Liver (tissue), 9 donors: Measurements from ENCODE around the gene CELF4. TPM values are rescaled to one million over a fixed set of nuclear protein-coding genes. Genes with fewer than 3 reads are reported as not detected.

Source experiments
- DNase-seq: peaks from one replicate; pipeline ENCODE4 v3.0.0-alpha.2; 2017; ENCODE audit warnings: low spot score
- H3K27ac ChIP-seq, 2 donors: one replicate each; pipeline ENCODE4 v1.7.0; 2013; ENCODE audit warnings: inconsistent platforms in 2 of 2, low read length in 2 of 2, control low read depth in 1 of 2, low read depth in 1 of 2, mild to moderate bottlenecking in 1 of 2
- H3K27me3 ChIP-seq, 4 donors: one replicate each; pipeline versions ENCODE4 v1.6.1 to v1.7.0; 2013; ENCODE audit warnings: low read length in 3 of 4, inconsistent platforms in 1 of 4, mild to moderate bottlenecking in 1 of 4, moderate library complexity in 1 of 4; ENCODE audit not compliant: control insufficient read depth in 4 of 4, insufficient read depth in 4 of 4
- H3K36me3 ChIP-seq, 4 donors: one replicate each; pipeline versions ENCODE4 v1.6.1 to v1.7.0; 2013; ENCODE audit warnings: low read length in 3 of 4, mild to moderate bottlenecking in 3 of 4, low read depth in 1 of 4, moderate library complexity in 1 of 4; ENCODE audit not compliant: control insufficient read depth in 4 of 4, insufficient read depth in 3 of 4
- H3K4me1 ChIP-seq, 4 donors: one replicate each; pipeline versions ENCODE4 v1.6.1 to v1.7.0; 2013; ENCODE audit warnings: low read length in 3 of 4, mild to moderate bottlenecking in 3 of 4, moderate library complexity in 1 of 4; ENCODE audit not compliant: control insufficient read depth in 4 of 4, insufficient read depth in 4 of 4
- H3K4me3 ChIP-seq, 3 donors: one replicate each; pipeline versions ENCODE4 v1.6.1 to v1.7.0; 2013; ENCODE audit warnings: low read length in 3 of 3, control low read depth in 1 of 3, low read depth in 1 of 3, mild to moderate bottlenecking in 1 of 3
- H3K9ac ChIP-seq, 2 donors: one replicate each; pipeline ENCODE4 v1.7.0; 2013; ENCODE audit warnings: low read length in 2 of 2, mild to moderate bottlenecking in 2 of 2, moderate library complexity in 2 of 2, control low read depth in 1 of 2, low read depth in 1 of 2
- H3K9me3 ChIP-seq, 4 donors: one replicate each; pipeline versions ENCODE4 v1.6.1 to v1.7.0; 2013; ENCODE audit warnings: low read length in 3 of 4; ENCODE audit not compliant: control insufficient read depth in 4 of 4
- EGR1 ChIP-seq, 2 donors: IDR thresholded peaks; 2 replicates each; pipeline ENCODE4 v1.6.1; 2016 to 2018; ENCODE audit warnings: antibody characterized with exemption in 2 of 2, low read depth in 2 of 2
- FOXA1 ChIP-seq: IDR thresholded peaks from 2 replicates; pipeline ENCODE4 v1.6.1; 2016; ENCODE audit warnings: antibody characterized with exemption
- FOXA2 ChIP-seq: IDR thresholded peaks from 2 replicates; pipeline ENCODE4 v1.6.1; 2016; ENCODE audit warnings: antibody characterized with exemption
- GABPA ChIP-seq, 2 donors: IDR thresholded peaks in 1 of 2; conservative IDR thresholded peaks in 1 of 2; 2 replicates each; pipeline ENCODE4 v1.6.1; 2016; ENCODE audit warnings: antibody characterized with exemption in 2 of 2, mild to moderate bottlenecking in 1 of 2, moderate library complexity in 1 of 2
- HNF4A ChIP-seq, 2 donors: conservative IDR thresholded peaks; 2 replicates each; pipeline ENCODE4 v1.6.1; 2016; ENCODE audit warnings: antibody characterized with exemption in 2 of 2, mild to moderate bottlenecking in 2 of 2
- HNF4G ChIP-seq: IDR thresholded peaks from 2 replicates; pipeline ENCODE4 v1.6.1; 2016; ENCODE audit warnings: antibody characterized with exemption
- JUND ChIP-seq, 2 donors: IDR thresholded peaks; 2 replicates each; pipeline ENCODE4 v1.6.1; 2016; ENCODE audit warnings: antibody characterized with exemption in 2 of 2
- NR2F2 ChIP-seq: IDR thresholded peaks from 2 replicates; pipeline ENCODE4 v1.6.1; 2016; ENCODE audit warnings: antibody characterized with exemption
- RAD21 ChIP-seq, 2 donors: IDR thresholded peaks; 2 replicates each; pipeline ENCODE4 v1.6.1; 2016; ENCODE audit warnings: antibody characterized with exemption in 2 of 2, mild to moderate bottlenecking in 2 of 2
- RXRA ChIP-seq, 2 donors: IDR thresholded peaks; 2 replicates each; pipeline ENCODE4 v1.6.1; 2017 to 2018; ENCODE audit warnings: antibody characterized with exemption in 2 of 2, mild to moderate bottlenecking in 1 of 2
- SP1 ChIP-seq: IDR thresholded peaks from 2 replicates; pipeline ENCODE4 v1.6.1; 2018; ENCODE audit warnings: antibody characterized with exemption, mild to moderate bottlenecking
- TAF1 ChIP-seq: conservative IDR thresholded peaks from 2 replicates; pipeline ENCODE4 v1.6.1; 2016; ENCODE audit warnings: antibody characterized with exemption, mild to moderate bottlenecking
- YY1 ChIP-seq: IDR thresholded peaks from 2 replicates; pipeline ENCODE4 v1.6.1; 2016; ENCODE audit warnings: antibody characterized with exemption, mild to moderate bottlenecking
- WGBS: extraction: QIAGEN DNeasy Blood & Tissue Kit; methylation state at CpG from one replicate; pipeline ENCODE4 v1.1.7; 2013; 5-methylcytosine and 5-hydroxymethylcytosine counted together
- polyA plus RNA-seq, 2 donors: library from polyadenylated mRNA; stranded (reverse) in 1 of 2; unstranded in 1 of 2; fragments of 200-250 nt in 1 of 2; fragments of >200 nt in 1 of 2; fragmentation: Nextera tagmentation in 1 of 2; extraction: Ambion mirVana in 1 of 2; gene quantifications; one replicate each; pipeline versions ENCODE4 v1.2.1 to v1.2.3, GENCODE V29; 2013 to 2015
- total RNA-seq, 2 donors: library from RNA; depleted of rRNA; stranded (reverse); fragments of >200 nt; gene quantifications; one replicate each; pipeline ENCODE4 v1.2.3, GENCODE V29; 2014
- TF ChIP-seq, protein P1 (sequence below): fragments of 150-350 bp; IDR thresholded peaks from 2 replicates; pipeline ENCODE4 v1.5.1; 2017; ENCODE audit warnings: improper control_type of control experiment, low read depth, low read length; ENCODE audit not compliant: missing input control
- TF ChIP-seq, protein P2 (sequence below): IDR thresholded peaks from 2 replicates; pipeline ENCODE4 v1.6.1; 2016; ENCODE audit warnings: antibody characterized with exemption
- TF ChIP-seq, protein P3 (sequence below): IDR thresholded peaks from 2 replicates; pipeline ENCODE4 v1.6.1; 2016; ENCODE audit warnings: antibody characterized with exemption, mild to moderate bottlenecking
- TF ChIP-seq, protein P4 (sequence below): IDR thresholded peaks from 2 replicates; pipeline ENCODE4 v1.6.1; 2016; ENCODE audit warnings: antibody characterized with exemption
- TF ChIP-seq, protein P5 (sequence below): IDR thresholded peaks from 2 replicates; pipeline ENCODE4 v1.6.1; 2016; ENCODE audit warnings: antibody characterized with exemption
- donor health status: healthy.
- donor health status: healthy.
- donor health status: healthy.
- donor health status: healthy.
- donor health status: healthy.

Gene CELF4
- total and polyA plus RNA-seq, 4 donors: 0.08 to 0.28 (median 0.21) TPM; not detected in 1

DNA sequence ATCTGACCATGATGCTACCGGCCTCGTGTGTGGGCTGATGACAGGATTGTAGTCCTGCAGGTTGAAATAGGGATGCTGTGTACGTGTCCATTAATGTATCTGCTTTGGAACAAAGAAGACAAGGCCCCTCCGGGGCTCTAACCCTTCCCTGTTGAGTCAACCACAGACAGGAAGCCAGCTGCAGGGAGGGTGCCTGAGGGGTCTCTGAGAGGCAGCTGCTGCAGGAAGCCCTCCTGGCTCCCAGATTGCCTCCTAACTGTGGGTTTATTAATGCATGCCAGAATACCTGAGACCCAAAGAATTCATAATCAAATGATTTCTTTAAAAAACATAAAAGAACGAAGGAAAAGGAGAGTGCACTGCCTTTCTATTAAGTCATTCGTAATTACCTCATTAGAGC is 140.4 kb downstream of the CELF4 start:
- no peak overlapping the region for H3K4me3 ChIP-seq
- 73% methylated on average over 6 of the region's 6 CpGs for WGBS

DNA sequence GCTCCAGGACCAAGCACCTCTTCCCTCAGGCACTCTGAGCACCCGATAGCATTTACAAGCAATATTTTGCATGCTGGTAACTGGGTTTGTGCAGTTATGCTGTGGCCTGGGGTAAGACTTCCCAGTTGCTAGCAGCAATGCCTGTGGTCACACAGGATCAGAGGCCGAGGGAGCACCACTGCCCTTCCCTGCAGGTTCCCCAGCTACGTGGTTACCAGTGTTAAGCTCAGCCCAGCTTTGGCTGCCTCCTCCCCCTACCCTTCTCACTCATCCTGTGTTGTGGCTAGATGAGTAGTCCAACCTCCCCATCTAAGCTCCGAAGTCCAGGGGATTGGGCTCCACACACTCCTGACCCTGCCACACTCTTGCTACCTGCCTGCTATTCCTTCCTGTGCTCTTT is 141.1 kb downstream of the CELF4 start:
- Histone ChIP-seq H3K9me3 (no peaks in the 10 kb centered on the region), H3K27me3 (no peaks in the 10 kb centered on the region), H3K36me3 (no peaks in the 10 kb centered on the region), H3K4me3 (no peak overlapping the region), H3K4me1 (no peaks in the 10 kb centered on the region), H3K9ac (no peak overlapping the region), H3K27ac (no peak overlapping the region)
- 80% methylated on average over 4 of the region's 4 CpGs for WGBS
- no peak for DNase-seq
- TF ChIP-seq RAD21 (IDR thresholded peaks at IDR 0.05): no peak
- TF ChIP-seq, protein P1, sequence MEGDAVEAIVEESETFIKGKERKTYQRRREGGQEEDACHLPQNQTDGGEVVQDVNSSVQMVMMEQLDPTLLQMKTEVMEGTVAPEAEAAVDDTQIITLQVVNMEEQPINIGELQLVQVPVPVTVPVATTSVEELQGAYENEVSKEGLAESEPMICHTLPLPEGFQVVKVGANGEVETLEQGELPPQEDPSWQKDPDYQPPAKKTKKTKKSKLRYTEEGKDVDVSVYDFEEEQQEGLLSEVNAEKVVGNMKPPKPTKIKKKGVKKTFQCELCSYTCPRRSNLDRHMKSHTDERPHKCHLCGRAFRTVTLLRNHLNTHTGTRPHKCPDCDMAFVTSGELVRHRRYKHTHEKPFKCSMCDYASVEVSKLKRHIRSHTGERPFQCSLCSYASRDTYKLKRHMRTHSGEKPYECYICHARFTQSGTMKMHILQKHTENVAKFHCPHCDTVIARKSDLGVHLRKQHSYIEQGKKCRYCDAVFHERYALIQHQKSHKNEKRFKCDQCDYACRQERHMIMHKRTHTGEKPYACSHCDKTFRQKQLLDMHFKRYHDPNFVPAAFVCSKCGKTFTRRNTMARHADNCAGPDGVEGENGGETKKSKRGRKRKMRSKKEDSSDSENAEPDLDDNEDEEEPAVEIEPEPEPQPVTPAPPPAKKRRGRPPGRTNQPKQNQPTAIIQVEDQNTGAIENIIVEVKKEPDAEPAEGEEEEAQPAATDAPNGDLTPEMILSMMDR: no peak
- TF ChIP-seq, protein P2, sequence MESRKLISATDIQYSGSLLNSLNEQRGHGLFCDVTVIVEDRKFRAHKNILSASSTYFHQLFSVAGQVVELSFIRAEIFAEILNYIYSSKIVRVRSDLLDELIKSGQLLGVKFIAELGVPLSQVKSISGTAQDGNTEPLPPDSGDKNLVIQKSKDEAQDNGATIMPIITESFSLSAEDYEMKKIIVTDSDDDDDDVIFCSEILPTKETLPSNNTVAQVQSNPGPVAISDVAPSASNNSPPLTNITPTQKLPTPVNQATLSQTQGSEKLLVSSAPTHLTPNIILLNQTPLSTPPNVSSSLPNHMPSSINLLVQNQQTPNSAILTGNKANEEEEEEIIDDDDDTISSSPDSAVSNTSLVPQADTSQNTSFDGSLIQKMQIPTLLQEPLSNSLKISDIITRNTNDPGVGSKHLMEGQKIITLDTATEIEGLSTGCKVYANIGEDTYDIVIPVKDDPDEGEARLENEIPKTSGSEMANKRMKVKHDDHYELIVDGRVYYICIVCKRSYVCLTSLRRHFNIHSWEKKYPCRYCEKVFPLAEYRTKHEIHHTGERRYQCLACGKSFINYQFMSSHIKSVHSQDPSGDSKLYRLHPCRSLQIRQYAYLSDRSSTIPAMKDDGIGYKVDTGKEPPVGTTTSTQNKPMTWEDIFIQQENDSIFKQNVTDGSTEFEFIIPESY: no peak
- TF ChIP-seq JUND (IDR thresholded peaks at IDR 0.05): no peak
- TF ChIP-seq FOXA1: no peak
- TF ChIP-seq RXRA (IDR thresholded peaks at IDR 0.05): no peak

More for the DNA sequence above, 140.4 kb downstream of the CELF4 start:
- no peaks in the 10 kb centered on the region for H3K36me3 ChIP-seq
- no peak for DNase-seq
- TF ChIP-seq, protein P3, sequence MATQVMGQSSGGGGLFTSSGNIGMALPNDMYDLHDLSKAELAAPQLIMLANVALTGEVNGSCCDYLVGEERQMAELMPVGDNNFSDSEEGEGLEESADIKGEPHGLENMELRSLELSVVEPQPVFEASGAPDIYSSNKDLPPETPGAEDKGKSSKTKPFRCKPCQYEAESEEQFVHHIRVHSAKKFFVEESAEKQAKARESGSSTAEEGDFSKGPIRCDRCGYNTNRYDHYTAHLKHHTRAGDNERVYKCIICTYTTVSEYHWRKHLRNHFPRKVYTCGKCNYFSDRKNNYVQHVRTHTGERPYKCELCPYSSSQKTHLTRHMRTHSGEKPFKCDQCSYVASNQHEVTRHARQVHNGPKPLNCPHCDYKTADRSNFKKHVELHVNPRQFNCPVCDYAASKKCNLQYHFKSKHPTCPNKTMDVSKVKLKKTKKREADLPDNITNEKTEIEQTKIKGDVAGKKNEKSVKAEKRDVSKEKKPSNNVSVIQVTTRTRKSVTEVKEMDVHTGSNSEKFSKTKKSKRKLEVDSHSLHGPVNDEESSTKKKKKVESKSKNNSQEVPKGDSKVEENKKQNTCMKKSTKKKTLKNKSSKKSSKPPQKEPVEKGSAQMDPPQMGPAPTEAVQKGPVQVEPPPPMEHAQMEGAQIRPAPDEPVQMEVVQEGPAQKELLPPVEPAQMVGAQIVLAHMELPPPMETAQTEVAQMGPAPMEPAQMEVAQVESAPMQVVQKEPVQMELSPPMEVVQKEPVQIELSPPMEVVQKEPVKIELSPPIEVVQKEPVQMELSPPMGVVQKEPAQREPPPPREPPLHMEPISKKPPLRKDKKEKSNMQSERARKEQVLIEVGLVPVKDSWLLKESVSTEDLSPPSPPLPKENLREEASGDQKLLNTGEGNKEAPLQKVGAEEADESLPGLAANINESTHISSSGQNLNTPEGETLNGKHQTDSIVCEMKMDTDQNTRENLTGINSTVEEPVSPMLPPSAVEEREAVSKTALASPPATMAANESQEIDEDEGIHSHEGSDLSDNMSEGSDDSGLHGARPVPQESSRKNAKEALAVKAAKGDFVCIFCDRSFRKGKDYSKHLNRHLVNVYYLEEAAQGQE: no peak
- TF ChIP-seq SP1 (no peak), RXRA (IDR thresholded peaks at IDR 0.05) (no peak), JUND (IDR thresholded peaks at IDR 0.05) (no peak), FOXA2 (no peak), GABPA (IDR thresholded peaks at IDR 0.05 in 1 of 2, conservative IDR thresholded peaks at IDR 0.05 in 1 of 2) (no peak), YY1 (no peak), FOXA1 (no peak), NR2F2 (no peak), TAF1 (no peak), HNF4G (no peak), RAD21 (IDR thresholded peaks at IDR 0.05) (no peak), EGR1 (IDR thresholded peaks at IDR 0.05; ENCODE audit: low read depth in 2 of 2) (no peak), HNF4A (conservative IDR thresholded peaks at IDR 0.05) (no peak)
- TF ChIP-seq, protein P4, sequence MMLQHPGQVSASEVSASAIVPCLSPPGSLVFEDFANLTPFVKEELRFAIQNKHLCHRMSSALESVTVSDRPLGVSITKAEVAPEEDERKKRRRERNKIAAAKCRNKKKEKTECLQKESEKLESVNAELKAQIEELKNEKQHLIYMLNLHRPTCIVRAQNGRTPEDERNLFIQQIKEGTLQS: no peak
- TF ChIP-seq, protein P1: no peak
- TF ChIP-seq, protein P5, sequence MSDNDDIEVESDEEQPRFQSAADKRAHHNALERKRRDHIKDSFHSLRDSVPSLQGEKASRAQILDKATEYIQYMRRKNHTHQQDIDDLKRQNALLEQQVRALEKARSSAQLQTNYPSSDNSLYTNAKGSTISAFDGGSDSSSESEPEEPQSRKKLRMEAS: no peak
- TF ChIP-seq, protein P2: no peak
- H3K9me3 ChIP-seq: no peaks in the 10 kb centered on the region
- H3K27ac ChIP-seq: no peak overlapping the region
- H3K9ac ChIP-seq: no peak overlapping the region
- no peaks in the 10 kb centered on the region for H3K4me1 ChIP-seq
- H3K27me3 ChIP-seq: no peaks in the 10 kb centered on the region
